HepG2 (cell line): ENCODE measurements around the gene C2orf80. TPM values are rescaled to one million over a fixed set of nuclear protein-coding genes. Genes with fewer than 3 reads are reported as not detected.
A peak's percentile ranks its signal among the peaks of the same experiment; 100 is the strongest.

Experiments
- ATAC-seq: fragments of 200-7000 bp; cut with Tn5 transposase; 3 replicates; pipeline ENCODE4 v1.9.1; 2020; ENCODE audit warnings: mild to moderate bottlenecking, moderate library complexity
- BruUV-seq: library from RNA; stranded (reverse); fragments of 400-500 nt; replicated peaks from 2 replicates; lab custom pipeline; 2021; lab: Mats Ljungman, UMichigan
- CTCF ChIA-PET: fragments of 300-600 bp; formaldehyde crosslinking; extraction: SDS; loops from one replicate; lab custom pipeline; 2021; ENCODE audit warnings: low total read pairs, inconsistent platforms, low intra/inter-chr PET ratio; lab: Yijun Ruan, JAX
- POLR2A ChIA-PET: fragments of 350-600 bp; sonication (Branson Sonifier 250); formaldehyde crosslinking; loops from one replicate; lab custom pipeline; 2020; ENCODE audit warnings: antibody characterized with exemption, inconsistent platforms; lab: Yijun Ruan, JAX
- DNase-seq: peaks from one replicate; pipeline ENCODE4 v3.0.0-alpha.2; 2015; ENCODE audit warnings: low spot score
- FAIRE-seq: peaks from 3 replicates; lab custom pipeline; 2011; peaks lifted over from hg19 to GRCh38; lab: Jason Lieb, UNC
- H2AFZ ChIP-seq: one replicate; pipeline ENCODE4 v1.6.1; 2011; ENCODE audit warnings: low read length, inconsistent platforms
- H3K27ac ChIP-seq: fragments of 300-600 bp; 3 replicates; pipeline ENCODE4 v1.8.0; 2011; ENCODE audit warnings: mixed run types, mild to moderate bottlenecking, mixed read lengths, low read length, inconsistent platforms; ENCODE audit not compliant: insufficient read depth; ENCODE audit errors: extremely low read length
- H3K27me3 ChIP-seq, 2 experiments: fragments of 200-600 bp in 1 of 2; 2 replicates in 1 of 2; 3 replicates in 1 of 2; pipeline versions ENCODE4 v1.6.0 to v1.8.0; 2011; ENCODE audit warnings: low read length in 2 of 2, mild to moderate bottlenecking in 2 of 2, moderate library complexity in 2 of 2, inconsistent platforms in 1 of 2; ENCODE audit not compliant: insufficient read depth in 2 of 2, control insufficient read depth in 1 of 2
- H3K36me3 ChIP-seq, 2 experiments: fragments of 200-600 bp in 1 of 2; replicated peaks in 1 of 2; 2 replicates in 1 of 2; 3 replicates in 1 of 2; pipeline versions ENCODE4 v1.5.1 to v1.8.0; 2011; ENCODE audit warnings: low read length in 2 of 2, inconsistent platforms in 1 of 2; ENCODE audit not compliant: insufficient read depth in 2 of 2, control insufficient read depth in 1 of 2
- H3K4me1 ChIP-seq: 2 replicates; pipeline ENCODE4 v1.5.1; 2012; ENCODE audit warnings: low read length, inconsistent platforms; ENCODE audit not compliant: insufficient read depth
- H3K4me2 ChIP-seq: 2 replicates; pipeline ENCODE4 v1.6.0; 2011; ENCODE audit warnings: low read depth, low read length, inconsistent platforms
- H3K4me3 ChIP-seq, 3 experiments: fragments of 200-600 bp in 1 of 3; sonication (generic), shearing (Covaris generic) in 1 of 3; replicated peaks in 1 of 3; 2 replicates each; pipeline ENCODE4 v1.5.1; 2011 to 2016; ENCODE audit warnings: low read length in 3 of 3, inconsistent platforms in 2 of 3, low read depth in 2 of 3, mild to moderate bottlenecking in 2 of 3, control low read depth in 1 of 3, mixed read lengths in 1 of 3; ENCODE audit not compliant: insufficient read depth in 1 of 3
- H3K79me2 ChIP-seq: one replicate; pipeline ENCODE4 v1.6.1; 2011; ENCODE audit warnings: low read length, inconsistent platforms; ENCODE audit not compliant: insufficient read depth
- H3K9ac ChIP-seq: 2 replicates; pipeline ENCODE4 v1.6.0; 2011; ENCODE audit warnings: mild to moderate bottlenecking, low read depth, low read length, inconsistent platforms; ENCODE audit not compliant: insufficient read depth
- H3K9me3 ChIP-seq: 2 replicates; pipeline ENCODE4 v1.5.1; 2012; ENCODE audit warnings: mild to moderate bottlenecking, low read length
- H4K20me1 ChIP-seq: 2 replicates; pipeline ENCODE4 v1.6.0; 2011; ENCODE audit warnings: inconsistent platforms, mild to moderate bottlenecking, low read length, moderate library complexity; ENCODE audit not compliant: insufficient read depth
- ATF1 ChIP-seq: IDR thresholded peaks from 2 replicates; pipeline ENCODE4 v1.6.1; 2016; ENCODE audit warnings: mild to moderate bottlenecking, control low read depth
- ATM ChIP-seq: fragments of 450-650 bp; IDR thresholded peaks from 2 replicates; pipeline ENCODE4 v1.7.1; 2017; ENCODE audit warnings: mild to moderate bottlenecking, borderline replicate concordance
- CCAR2 ChIP-seq: fragments of 200-400 bp; formaldehyde crosslinking; optimal IDR thresholded peaks from 2 replicates; pipeline ENCODE3; 2018; ENCODE audit warnings: low read depth, mild to moderate bottlenecking, low read length, moderate library complexity
- EEA1 ChIP-seq: sonication (generic); formaldehyde crosslinking; IDR thresholded peaks from 2 replicates; pipeline ENCODE4 v1.5.1; 2020; ENCODE audit warnings: mild to moderate bottlenecking, missing genetic modification reagents, borderline replicate concordance
- FOXA3 ChIP-seq: IDR thresholded peaks from 2 replicates; pipeline ENCODE4 v1.6.1; 2016; ENCODE audit warnings: missing genetic modification reagents, missing compliant biosample characterization
- JARID2 ChIP-seq: sonication (generic); formaldehyde crosslinking; IDR thresholded peaks from 2 replicates; pipeline ENCODE4 v1.8.1; 2023; ENCODE audit warnings: missing genetic modification reagents, inconsistent platforms; ENCODE audit not compliant: insufficient replicate concordance
- JUN ChIP-seq: sonication (generic); formaldehyde crosslinking; IDR thresholded peaks from 2 replicates; pipeline ENCODE4 v1.4.0; 2020; ENCODE audit warnings: mild to moderate bottlenecking, missing genetic modification reagents
- KMT2B ChIP-seq: IDR thresholded peaks from 2 replicates; pipeline ENCODE4 v1.6.1; 2016; ENCODE audit warnings: missing genetic modification reagents, missing compliant biosample characterization
- MAX ChIP-seq: IDR thresholded peaks from 2 replicates; pipeline ENCODE4 v1.6.1; 2012; ENCODE audit warnings: inconsistent platforms
- MED1 ChIP-seq: sonication (generic); formaldehyde crosslinking; IDR thresholded peaks from 2 replicates; pipeline ENCODE4 v1.4.0; 2020; ENCODE audit warnings: missing genetic modification reagents
- MYNN ChIP-seq: sonication (generic); formaldehyde crosslinking; IDR thresholded peaks from 2 replicates; pipeline ENCODE4 v1.4.0; 2020; ENCODE audit warnings: mild to moderate bottlenecking, low read depth, missing genetic modification reagents
- NCOR1 ChIP-seq: fragments of 200-600 bp; sonication (generic); IDR thresholded peaks from 2 replicates; pipeline ENCODE4 v1.7.0; 2017; ENCODE audit warnings: antibody characterized with exemption, low read length, borderline replicate concordance
- PTBP1 ChIP-seq: fragments of 200-400 bp; formaldehyde crosslinking; IDR thresholded peaks from 2 replicates; pipeline ENCODE4 v1.6.1; 2018; ENCODE audit warnings: low read length, low read depth; ENCODE audit not compliant: poor library complexity, severe bottlenecking
- RFX1 ChIP-seq: fragments of 450-650 bp; IDR thresholded peaks from 2 replicates; pipeline ENCODE4 v1.6.1; 2017
- RFX3 ChIP-seq: IDR thresholded peaks from 2 replicates; pipeline ENCODE4 v1.6.1; 2016; ENCODE audit warnings: missing biosample characterization, missing genetic modification reagents
- RXRB ChIP-seq: IDR thresholded peaks from 2 replicates; pipeline ENCODE4 v1.6.1; 2016; ENCODE audit warnings: borderline replicate concordance, missing genetic modification reagents, missing compliant biosample characterization
- SALL2 ChIP-seq: sonication (generic); formaldehyde crosslinking; IDR thresholded peaks from 2 replicates; pipeline ENCODE4 v1.8.1; 2023; ENCODE audit warnings: mild to moderate bottlenecking, missing genetic modification reagents, inconsistent platforms
- SUZ12 ChIP-seq: fragments of 150-350 bp; IDR thresholded peaks from 2 replicates; pipeline ENCODE4 v1.6.1; 2014; ENCODE audit warnings: low read depth, low read length
- ZNF101 ChIP-seq: sonication (generic); formaldehyde crosslinking; IDR thresholded peaks from 2 replicates; pipeline ENCODE4 v1.4.0; 2020; ENCODE audit warnings: mild to moderate bottlenecking, low read depth, missing genetic modification reagents, borderline replicate concordance
- ZNF275 ChIP-seq: sonication (generic); formaldehyde crosslinking; IDR thresholded peaks from 2 replicates; pipeline ENCODE4 v1.8.0; 2022; ENCODE audit warnings: missing genetic modification reagents, mild to moderate bottlenecking, inconsistent platforms, borderline replicate concordance
- ZNF362 ChIP-seq: sonication (generic); formaldehyde crosslinking; IDR thresholded peaks from 2 replicates; pipeline ENCODE4 v1.4.0; 2020; ENCODE audit warnings: missing genetic modification reagents, mild to moderate bottlenecking, borderline replicate concordance
- ZNF674 ChIP-seq: sonication (generic); formaldehyde crosslinking; IDR thresholded peaks from 2 replicates; pipeline ENCODE4 v1.5.0; 2020; ENCODE audit warnings: low read depth, mild to moderate bottlenecking, missing genetic modification reagents
- ZNF850 ChIP-seq: sonication (generic); formaldehyde crosslinking; conservative IDR thresholded peaks from 2 replicates; pipeline ENCODE4 v1.9.0; 2021; ENCODE audit warnings: mild to moderate bottlenecking, missing genetic modification reagents
- WGBS: methylation state at CpG from one replicate; pipeline ENCODE4 v1.1.6; 2017; ENCODE audit warnings: low lambda C conversion rate; 5-methylcytosine and 5-hydroxymethylcytosine counted together
- in situ Hi-C: cut with HindIII; loops from 2 replicates; pipeline ENCODE4 v1.10.0; 2017; ENCODE audit warnings: low pct_unique_long_range_greater_than_20kb; ENCODE audit not compliant: extremely low pct_ligation_motif_present
- intact Hi-C: fragments of 100-400 bp; cut with micrococcal nuclease; formaldehyde crosslinking; loops from one replicate; pipeline ENCODE4 v1.10.0; 2022; ENCODE audit not compliant: unreplicated experiment
- polyA plus RNA-seq, 8 experiments: library from polyadenylated mRNA; depleted of rRNA in 3 of 8; stranded (reverse) in 7 of 8; unstranded in 1 of 8; fragments of >200 nt; fragmentation: Illumina TruSeq in 4 of 8; extraction: Trizol in 4 of 8; gene quantifications; 2 replicates each; pipeline versions ENCODE4 v1.2.1 to v1.2.3, GENCODE V29; 2011 to 2016; ENCODE audit warnings: low read depth in 4 of 8, missing spikeins in 1 of 8, mixed read lengths in 1 of 8; ENCODE audit not compliant: insufficient read depth in 1 of 8
- total RNA-seq, 5 experiments: library from RNA; depleted of rRNA; stranded (reverse); fragments of >200 nt; fragmentation: Illumina TruSeq; extraction: Trizol; gene quantifications; 2 replicates each; pipeline ENCODE4 v1.2.3, GENCODE V29; 2016; ENCODE audit warnings: low read depth in 1 of 5

Gene C2orf80
- total and polyA plus RNA-seq, 2 of the 13 experiments (the other 11 are each of a cell fraction or from before 2014, with no cell fraction given), result not detected

- H4K20me1 ChIP-seq, result no peaks in the 10 kb centered on the region
- peak overlapping the region; percentile 1 for H2AFZ ChIP-seq
- intact Hi-C loops, result no loop called here
- DNase-seq (peak; percentile 80), ATAC-seq (peak; percentile 92), FAIRE-seq (peak; percentile 77)
- no TSS peak for BruUV-seq
- no peaks in the 10 kb centered on the region for H3K27me3 ChIP-seq
- H3K27ac ChIP-seq, result peak overlapping the region; percentile 24
- H3K4me3 ChIP-seq, result peak overlapping the region in 1 of 3 experiments; percentile 37; a peak in 2 of 6 replicates
- H3K9ac ChIP-seq, result peak overlapping the region; percentile 10; the same call in 1 of the 2 replicates
- CTCF ChIA-PET, result no interaction called here
- no peaks in the 10 kb centered on the region; the same call in 1 of the 2 replicates for H3K9me3 ChIP-seq
- H3K4me1 ChIP-seq, result peaks cover 31% of the 10 kb centered on the region
- peak overlapping the region; percentile 58 for H3K4me2 ChIP-seq
- H3K36me3 ChIP-seq, result no peaks in the 10 kb centered on the region
- in situ Hi-C loops, result no loop called here
- POLR2A ChIA-PET, result interaction anchor here (0.9 to 2.1 kb wide), 4 partner anchors 10 to 425 kb away, joined by 3 to 10 read pairs (median 6); partner anchors contain the start of genes CCNYL1 and IDH1
- 54% methylated on average over 11 of the region's 11 CpGs for WGBS
- H3K79me2 ChIP-seq, result no peaks in the 10 kb centered on the region
- TF ChIP-seq SALL2 (CRISPR knock-in tag) (no peak), KMT2B (CRISPR knock-in tag) (peak; percentile 59; the same call in 1 of the 2 replicates), MAX (peak; percentile 40), SUZ12 (no peak), JUN (CRISPR knock-in tag) (no peak), FOXA3 (peak; percentile 31; the same call in 1 of the 2 replicates), EEA1 (CRISPR knock-in tag) (no peak), JARID2 (CRISPR knock-in tag) (no peak), ZNF362 (peak; percentile 79; the same call in 1 of the 2 replicates), ZNF101 (CRISPR knock-in tag) (no peak), RFX1 (no peak), ZNF275 (CRISPR knock-in tag) (no peak), ZNF850 (no peak), NCOR1 (peak; percentile 73; the same call in 1 of the 2 replicates), MED1 (CRISPR knock-in tag) (no peak), RXRB (CRISPR knock-in tag) (peak; percentile 79; the same call in 1 of the 2 replicates), ATF1 (CRISPR knock-in tag) (no peak), ATM (no peak), PTBP1 (no peak), ZNF674 (CRISPR knock-in tag) (no peak), MYNN (CRISPR knock-in tag) (no peak), CCAR2 (no peak), RFX3 (CRISPR knock-in tag) (no peak)
Observed at GRCh38 chr2:208135794-208136715, 53.8 kb downstream of the C2orf80 start.
